Right ventricle myocardium superior (tissue), 1 donor: ENCODE data around the gene ACE. TPM values are rescaled to one million over a fixed set of nuclear protein-coding genes. Genes with fewer than 3 reads are reported as not detected.

Experiments used
- ATAC-seq: fragments of 200-7000 bp; cut with Tn5 transposase; one replicate; pipeline ENCODE4 v1.9.1; 2020; ENCODE audit warnings: mild to moderate bottlenecking; ENCODE audit not compliant: poor library complexity
- DNase-seq: peaks from one replicate; pipeline ENCODE4 v3.0.0-alpha.2; 2020
- intact Hi-C: fragments of 100-400 bp; cut with DNase I; formaldehyde crosslinking; loops from one replicate; pipeline ENCODE4 v1.11.2; 2022
- total RNA-seq: library from RNA; stranded (reverse); fragmentation: NEBNext Ultra II Directional; extraction: Animal tissue kit (Norgen Biotek cat#: 25700); gene quantifications from one replicate; pipeline ENCODE4 v1.2.1, GENCODE V29; 2021
- donor health status: DM: no; HTN: yes; CAD: no; lungs with severe emphysema.

The ACE gene
- total RNA-seq, 1 donor from 2014 or later: 5.4 TPM

DNA sequence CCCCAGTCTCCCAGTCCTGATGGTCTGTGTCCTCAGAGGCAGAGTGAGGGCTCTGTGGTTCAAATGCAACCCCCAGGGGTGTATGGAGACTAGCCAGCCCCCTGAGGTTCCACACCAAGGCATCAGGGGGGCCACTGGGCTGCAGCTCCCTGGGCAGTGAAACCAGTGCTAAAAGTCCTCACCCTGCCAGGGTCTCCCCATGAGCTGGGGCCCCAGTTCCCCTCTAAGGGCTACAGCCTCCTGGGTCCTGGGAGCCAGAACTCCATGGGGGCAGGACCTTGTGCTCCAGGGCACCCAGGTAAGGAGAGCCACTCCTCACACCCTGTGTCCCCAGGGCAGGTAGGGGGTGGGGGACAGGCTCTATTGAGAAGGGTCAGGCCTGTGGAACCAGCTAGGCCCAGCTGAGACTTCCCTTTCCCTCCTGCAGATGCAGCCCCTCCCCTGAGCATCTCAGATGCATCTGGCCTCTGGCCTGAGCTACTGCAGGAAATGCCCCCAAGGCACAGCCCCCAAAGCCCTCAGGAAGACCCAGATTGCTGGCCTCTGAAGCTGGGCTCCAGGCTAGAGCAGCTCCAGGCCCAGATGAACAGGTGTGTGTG, 67.1 kb downstream of the ACE start:
- ATAC-seq: no peak
- no peak for DNase-seq
- intact Hi-C loops: no loop called here

- intact Hi-C loops: no loop called here
Measured at GRCh38 chr17:63544467-63545301, 67.8 kb downstream of the ACE start.

DNA sequence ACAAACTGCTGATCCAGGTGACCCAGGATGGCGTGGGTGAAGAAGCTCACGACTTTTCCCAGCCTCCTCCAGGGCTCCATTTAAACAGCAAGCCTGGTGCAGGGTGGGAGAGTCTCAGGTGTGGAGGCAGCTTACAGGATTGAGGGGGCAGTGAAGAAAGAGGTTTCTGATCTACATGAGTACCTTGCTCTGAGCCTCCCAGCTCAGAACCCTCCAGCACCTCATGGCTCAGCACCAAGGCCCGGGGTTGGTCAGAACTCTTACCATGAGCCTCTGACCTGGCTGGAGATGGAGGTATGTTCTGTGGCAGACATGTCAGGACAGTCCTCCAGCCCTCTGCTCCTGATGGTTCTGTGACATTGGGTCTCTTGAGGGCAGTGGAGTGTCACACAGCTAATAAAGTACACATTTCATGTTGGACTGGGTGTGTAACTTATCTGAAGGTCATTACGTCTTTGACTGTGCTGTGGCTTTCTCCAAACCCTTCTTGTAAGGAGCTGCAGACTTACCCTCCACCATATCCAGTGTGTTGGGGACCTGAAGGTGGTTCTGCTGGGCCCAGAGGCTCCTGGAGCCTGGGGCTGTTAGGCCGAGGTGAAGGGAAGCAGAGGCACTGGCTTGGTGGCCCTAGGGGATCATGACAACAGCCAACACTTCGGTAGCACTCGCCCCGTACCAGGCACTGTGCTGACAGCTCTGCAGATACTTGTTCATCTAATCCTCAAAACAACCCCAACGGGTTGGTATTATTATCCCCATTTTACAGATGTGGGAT, 69.6 kb downstream of the ACE start:
- ATAC-seq: no peak
- DNase-seq: no peak
- intact Hi-C loops: no loop called here

More at GRCh38 chr17:63544467-63545301, 67.8 kb downstream of the ACE start:
- no peak for DNase-seq
- no peak for ATAC-seq

GRCh38 chr17:63547083-63547523, 70.2 kb downstream of the ACE start:
- ATAC-seq (no peak), DNase-seq (no peak)
- intact Hi-C loops: no loop called here

Other genes starting within 250 kb of the ACE start
- gene CYB561, start 30.8 kb upstream of the ACE start, total RNA-seq: 18.9 TPM
- not detected for gene KCNH6, start 46.3 kb downstream of the ACE start, total RNA-seq
- gene DCAF7, start 73.4 kb downstream of the ACE start, total RNA-seq: 35.5 TPM
- gene TACO1, start 123.8 kb downstream of the ACE start, total RNA-seq: 43.1 TPM
- 31.3 TPM for gene MAP3K3, start 145.4 kb downstream of the ACE start, total RNA-seq
- 2.4 TPM for gene LIMD2, start 223.1 kb downstream of the ACE start, total RNA-seq